Suppressor macrophage (primary cell): Measurements from ENCODE around the gene CMIP.

Source experiments
- DNase-seq, 4 experiments: peaks; one replicate each; pipeline ENCODE4 v3.0.0-alpha.2; 2020 to 2022

The CMIP gene

GRCh38 chr16:81447383-81448101 lies 2.9 kb downstream of the CMIP start:
- DNase-seq: peak; percentile 69 to 80 (median 72)

- DNase-seq: no peak
These were observed 3.8 kb downstream of the CMIP start for GRCh38 chr16:81448154-81449131.

- DNase-seq: no peak
These were observed 4.6 kb downstream of the CMIP start for GRCh38 chr16:81449241-81449640.

GRCh38 chr16:81449899-81450608 lies 5.4 kb downstream of the CMIP start:
- DNase-seq: no peak

GRCh38 chr16:81450783-81451491 lies 6.3 kb downstream of the CMIP start:
- peak in 1 of 4 experiments; percentile 25 for DNase-seq

- peak; percentile 90 to 95 (median 92) for DNase-seq
These were observed 7.4 kb downstream of the CMIP start for GRCh38 chr16:81451753-81452680.

- DNase-seq: no peak
These were observed 8.6 kb downstream of the CMIP start for GRCh38 chr16:81453091-81453728.

- DNase-seq: no peak
These were observed 9.4 kb downstream of the CMIP start for GRCh38 chr16:81454044-81454443.

- no peak for DNase-seq
These were observed 10.4 kb downstream of the CMIP start for GRCh38 chr16:81455006-81455405.

- no peak for DNase-seq
These were observed 11.3 kb downstream of the CMIP start for GRCh38 chr16:81455720-81456494.

GRCh38 chr16:81456523-81457325 lies 12.1 kb downstream of the CMIP start:
- no peak for DNase-seq

- DNase-seq: peak; percentile 55 to 82 (median 76)
These were observed 12.9 kb downstream of the CMIP start for GRCh38 chr16:81457326-81458133.

GRCh38 chr16:81458149-81458669 lies 13.6 kb downstream of the CMIP start:
- DNase-seq: no peak

- DNase-seq: no peak
These were observed 14.4 kb downstream of the CMIP start for GRCh38 chr16:81458827-81459598.

- DNase-seq: no peak
These were observed 15.5 kb downstream of the CMIP start for GRCh38 chr16:81460075-81460474.

- DNase-seq: no peak
These were observed 16.6 kb downstream of the CMIP start for GRCh38 chr16:81461243-81461642.

GRCh38 chr16:81461766-81462165 lies 17.2 kb downstream of the CMIP start:
- DNase-seq: peak; percentile 83 to 93 (median 88)
